OCI-LY7 (cell line): ENCODE results near the gene ZBTB44. TPM values are rescaled to one million over a fixed set of nuclear protein-coding genes. Genes with fewer than 3 reads are reported as not detected.
"Not testable (repeated sequence)": the region's sequence is repeated elsewhere in the genome, so short reads cannot be mapped to it uniquely, and the experiment has no call there.

Experiments
- BruUV-seq: library from RNA; stranded (reverse); fragments of 400-500 nt; replicated peaks from 2 replicates; lab custom pipeline; 2021; lab: Mats Ljungman, UMichigan
- CTCF ChIA-PET: fragments of 300-600 bp; sonication (Branson Sonifier 250); formaldehyde crosslinking; loops from one replicate; lab custom pipeline; 2022; ENCODE audit warnings: antibody characterized with exemption; ENCODE audit not compliant: unreplicated experiment; lab: Charles Lee
- POLR2A ChIA-PET: fragments of 300-600 bp; sonication (Branson Sonifier 250); formaldehyde crosslinking; loops from one replicate; lab custom pipeline; 2022; ENCODE audit warnings: antibody characterized with exemption; lab: Charles Lee
- DNase-seq: peaks from one replicate; pipeline ENCODE4 v3.0.0-alpha.2; 2015; ENCODE audit warnings: low spot score
- H2AFZ ChIP-seq: fragments of 200-600 bp; sonication (generic), shearing (Covaris generic); 2 replicates; pipeline ENCODE4 v1.6.1; 2014; ENCODE audit warnings: mild to moderate bottlenecking, antibody characterized with exemption, low read length, moderate library complexity
- H3K27ac ChIP-seq: fragments of 200-600 bp; sonication (generic); 2 replicates; pipeline ENCODE4 v1.5.1; 2014; ENCODE audit warnings: mixed run types, low read depth, mild to moderate bottlenecking, moderate library complexity, low read length, inconsistent platforms; ENCODE audit not compliant: poor library complexity, severe bottlenecking
- H3K36me3 ChIP-seq: fragments of 200-600 bp; sonication (generic); 2 replicates; pipeline ENCODE4 v1.6.1; 2014; ENCODE audit warnings: mild to moderate bottlenecking, antibody characterized with exemption, low read length, moderate library complexity, mixed read lengths; ENCODE audit not compliant: insufficient read depth
- H3K4me1 ChIP-seq: fragments of 200-600 bp; sonication (generic); 2 replicates; pipeline ENCODE4 v1.5.1; 2014; ENCODE audit warnings: mild to moderate bottlenecking, low read length; ENCODE audit not compliant: insufficient read depth, poor library complexity, severe bottlenecking
- H3K4me2 ChIP-seq: fragments of 200-600 bp; sonication (generic); 2 replicates; pipeline ENCODE4 v1.6.1; 2014; ENCODE audit warnings: mild to moderate bottlenecking, low read length
- H3K4me3 ChIP-seq: fragments of 200-600 bp; sonication (generic); 2 replicates; pipeline ENCODE4 v1.5.1; 2014; ENCODE audit warnings: mild to moderate bottlenecking, low read depth, low read length; ENCODE audit not compliant: poor library complexity, severe bottlenecking
- H3K79me2 ChIP-seq: fragments of 200-600 bp; sonication (generic); 2 replicates; pipeline ENCODE4 v1.6.1; 2016; ENCODE audit warnings: low read depth, mild to moderate bottlenecking, low read length, moderate library complexity, mixed read lengths; ENCODE audit not compliant: insufficient read depth
- H3K9me2 ChIP-seq: fragments of 200-600 bp; sonication (generic); 2 replicates; pipeline ENCODE4 v1.6.1; 2016; ENCODE audit warnings: mild to moderate bottlenecking, low read length, mixed read lengths; ENCODE audit not compliant: insufficient read depth
- H3K9me3 ChIP-seq: fragments of 200-600 bp; sonication (generic); 2 replicates; pipeline ENCODE4 v1.6.1; 2014; ENCODE audit warnings: mild to moderate bottlenecking, mixed run types, low read length, mixed read lengths
- H4K20me1 ChIP-seq: fragments of 200-600 bp; sonication (generic); 2 replicates; pipeline ENCODE4 v1.6.1; 2014; ENCODE audit warnings: mild to moderate bottlenecking, antibody characterized with exemption, low read length, moderate library complexity, mixed read lengths; ENCODE audit not compliant: insufficient read depth
- EZH2phosphoT487 ChIP-seq: fragments of 200-600 bp; sonication (generic); IDR thresholded peaks from 2 replicates; pipeline ENCODE4 v1.6.1; 2018; ENCODE audit warnings: low read depth, borderline replicate concordance, mild to moderate bottlenecking, mixed run types, antibody characterized with exemption, low read length, moderate library complexity, mixed read lengths
- intact Hi-C: fragments of 100-400 bp; cut with micrococcal nuclease; formaldehyde crosslinking; loops from one replicate; pipeline ENCODE4 v1.10.0; 2022; ENCODE audit not compliant: unreplicated experiment
- total RNA-seq, 2 experiments: library from RNA; depleted of rRNA in 1 of 2; stranded (reverse); fragments of >200 nt in 1 of 2; shearing (Covaris generic) in 1 of 2; gene quantifications; 2 replicates each; pipeline ENCODE4 v1.2.3, GENCODE V29; 2014 to 2022
- TF ChIP-seq, protein P1 (sequence below): fragments of 200-600 bp; sonication (generic); conservative IDR thresholded peaks from 2 replicates; pipeline ENCODE4 v1.5.1; 2014; ENCODE audit warnings: mild to moderate bottlenecking, antibody characterized with exemption, low read length, moderate library complexity, mixed read lengths

Gene ZBTB44
- total RNA-seq, 2 experiments from 2014 or later: 57.4 to 60.2 TPM

DNA sequence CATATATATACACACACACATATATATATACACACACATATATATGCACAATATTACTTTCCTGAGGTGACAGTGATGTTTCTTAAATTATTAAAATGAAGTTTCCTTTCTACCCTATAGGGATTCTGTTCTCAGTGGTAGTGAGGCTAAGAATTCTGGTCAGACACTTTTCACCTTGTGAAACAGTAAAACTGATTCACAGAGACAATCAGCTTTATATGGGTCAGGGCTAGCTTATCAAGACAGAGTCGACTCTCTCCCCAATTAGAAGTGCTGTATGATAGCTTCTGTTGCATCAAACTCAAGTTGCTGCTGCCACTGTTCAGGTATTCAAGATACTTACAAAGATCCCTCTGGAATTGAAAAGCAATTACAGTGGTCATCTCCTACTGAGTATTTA, 68.4 kb downstream of the ZBTB44 start:
- Histone ChIP-seq H3K36me3 (peaks cover 39% of the 10 kb centered on the region), H3K79me2 (peaks cover 32% of the 10 kb centered on the region), H3K9me2 (no peaks in the 10 kb centered on the region), H3K4me1 (no peaks in the 10 kb centered on the region), H3K4me3 (no peak overlapping the region), H4K20me1 (no peaks in the 10 kb centered on the region), H3K9me3 (no peaks in the 10 kb centered on the region), H3K27ac (no peak overlapping the region), H2AFZ (no peak overlapping the region), H3K4me2 (no peak overlapping the region)
- CTCF ChIA-PET: no interaction called here
- DNase-seq: no peak
- no TSS peak for BruUV-seq
- TF ChIP-seq, protein P1, sequence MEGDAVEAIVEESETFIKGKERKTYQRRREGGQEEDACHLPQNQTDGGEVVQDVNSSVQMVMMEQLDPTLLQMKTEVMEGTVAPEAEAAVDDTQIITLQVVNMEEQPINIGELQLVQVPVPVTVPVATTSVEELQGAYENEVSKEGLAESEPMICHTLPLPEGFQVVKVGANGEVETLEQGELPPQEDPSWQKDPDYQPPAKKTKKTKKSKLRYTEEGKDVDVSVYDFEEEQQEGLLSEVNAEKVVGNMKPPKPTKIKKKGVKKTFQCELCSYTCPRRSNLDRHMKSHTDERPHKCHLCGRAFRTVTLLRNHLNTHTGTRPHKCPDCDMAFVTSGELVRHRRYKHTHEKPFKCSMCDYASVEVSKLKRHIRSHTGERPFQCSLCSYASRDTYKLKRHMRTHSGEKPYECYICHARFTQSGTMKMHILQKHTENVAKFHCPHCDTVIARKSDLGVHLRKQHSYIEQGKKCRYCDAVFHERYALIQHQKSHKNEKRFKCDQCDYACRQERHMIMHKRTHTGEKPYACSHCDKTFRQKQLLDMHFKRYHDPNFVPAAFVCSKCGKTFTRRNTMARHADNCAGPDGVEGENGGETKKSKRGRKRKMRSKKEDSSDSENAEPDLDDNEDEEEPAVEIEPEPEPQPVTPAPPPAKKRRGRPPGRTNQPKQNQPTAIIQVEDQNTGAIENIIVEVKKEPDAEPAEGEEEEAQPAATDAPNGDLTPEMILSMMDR: no peak
- TF ChIP-seq EZH2phosphoT487: no peak
- intact Hi-C loops: no loop called here
- POLR2A ChIA-PET: interaction anchor here (0.5 kb wide), 1 partner anchor 207 kb away, joined by 5 read pairs; no protein-coding TSS in a partner anchor

DNA sequence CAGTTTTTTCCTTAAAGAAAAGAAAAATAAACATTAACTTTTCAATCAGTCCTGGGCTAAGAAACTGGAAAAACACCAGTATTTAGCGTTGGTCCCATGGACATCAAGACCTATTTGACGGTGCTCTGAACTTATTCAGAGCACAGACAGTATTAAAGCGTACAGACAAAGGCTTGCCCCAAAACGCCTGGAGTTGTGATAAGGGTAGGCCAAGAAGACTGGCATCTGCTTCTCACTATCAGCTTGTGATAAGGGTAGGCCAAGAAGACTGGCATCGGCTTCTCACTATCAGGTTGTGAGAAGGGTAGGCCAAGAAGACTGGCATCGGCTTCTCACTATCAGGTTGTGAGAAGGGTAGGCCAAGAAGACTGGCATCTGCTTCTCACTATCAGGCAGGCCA, 69.3 kb downstream of the ZBTB44 start:
- H3K9me3 ChIP-seq, H3K9me2 ChIP-seq, H3K4me2 ChIP-seq, CTCF ChIA-PET, H2AFZ ChIP-seq, BruUV-seq, H4K20me1 ChIP-seq, H3K27ac ChIP-seq, DNase-seq, intact Hi-C loops, H3K4me1 ChIP-seq, H3K4me3 ChIP-seq: not testable (repeated sequence)
- H3K36me3 ChIP-seq: peaks cover 39% of the 10 kb centered on the region
- POLR2A ChIA-PET: interaction anchor here (0.7 kb wide), 1 partner anchor 32 kb away, joined by 3 read pairs; no protein-coding TSS in a partner anchor
- peaks cover 23% of the 10 kb centered on the region; the same call in 1 of the 2 replicates for H3K79me2 ChIP-seq

DNA sequence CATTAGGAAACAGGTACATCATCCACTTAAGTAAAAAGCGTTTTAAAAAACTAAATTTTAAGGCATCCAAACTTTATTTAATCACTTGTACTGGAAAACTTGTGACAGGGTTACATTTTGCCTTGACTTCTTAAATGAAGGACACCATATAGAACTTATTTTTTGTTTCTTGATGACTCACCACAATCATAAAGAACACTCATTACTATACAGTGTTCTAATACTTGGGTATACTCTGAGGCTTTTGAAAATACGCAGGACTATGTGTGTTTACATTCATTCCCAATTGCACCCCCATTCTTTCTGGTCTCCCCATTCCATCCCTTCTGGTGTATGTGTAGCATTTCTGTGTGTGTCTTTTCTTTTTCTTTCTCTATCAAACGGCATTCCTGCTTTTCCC, 69.9 kb downstream of the ZBTB44 start:
- H3K9me3 ChIP-seq: no peaks in the 10 kb centered on the region
- POLR2A ChIA-PET: interaction anchor here (0.7 kb wide), 1 partner anchor 33 kb away, joined by 3 read pairs; no protein-coding TSS in a partner anchor
- peaks cover 22% of the 10 kb centered on the region; the same call in 1 of the 2 replicates for H3K79me2 ChIP-seq
- no peak overlapping the region for H3K27ac ChIP-seq
- no peak for DNase-seq
- H3K4me1 ChIP-seq: no peaks in the 10 kb centered on the region
- BruUV-seq: no TSS peak
- CTCF ChIA-PET: no interaction called here
- peaks cover 36% of the 10 kb centered on the region for H3K36me3 ChIP-seq
- H3K4me3 ChIP-seq: no peak overlapping the region
- no peak for TF ChIP-seq EZH2phosphoT487
- TF ChIP-seq, protein P1: no peak
- no peaks in the 10 kb centered on the region for H4K20me1 ChIP-seq
- H2AFZ ChIP-seq: no peak overlapping the region
- H3K4me2 ChIP-seq: no peak overlapping the region
- intact Hi-C loops: no loop called here
- no peaks in the 10 kb centered on the region for H3K9me2 ChIP-seq
